ELR (cell line): Measurements from ENCODE around the gene MICAL1.

Experiments
- DNase-seq: peaks from one replicate; pipeline ENCODE4 v3.0.0-alpha.2; 2015; ENCODE audit warnings: low read depth

Gene MICAL1

GRCh38 chr6:109455437-109456110, at the start of gene MICAL1:
MICAL1 (minus strand) TSS chr6:109455772; CDS start chr6:109454196, 1,576 bp downstream.
- DNase-seq, result peak; percentile 76

DNA sequence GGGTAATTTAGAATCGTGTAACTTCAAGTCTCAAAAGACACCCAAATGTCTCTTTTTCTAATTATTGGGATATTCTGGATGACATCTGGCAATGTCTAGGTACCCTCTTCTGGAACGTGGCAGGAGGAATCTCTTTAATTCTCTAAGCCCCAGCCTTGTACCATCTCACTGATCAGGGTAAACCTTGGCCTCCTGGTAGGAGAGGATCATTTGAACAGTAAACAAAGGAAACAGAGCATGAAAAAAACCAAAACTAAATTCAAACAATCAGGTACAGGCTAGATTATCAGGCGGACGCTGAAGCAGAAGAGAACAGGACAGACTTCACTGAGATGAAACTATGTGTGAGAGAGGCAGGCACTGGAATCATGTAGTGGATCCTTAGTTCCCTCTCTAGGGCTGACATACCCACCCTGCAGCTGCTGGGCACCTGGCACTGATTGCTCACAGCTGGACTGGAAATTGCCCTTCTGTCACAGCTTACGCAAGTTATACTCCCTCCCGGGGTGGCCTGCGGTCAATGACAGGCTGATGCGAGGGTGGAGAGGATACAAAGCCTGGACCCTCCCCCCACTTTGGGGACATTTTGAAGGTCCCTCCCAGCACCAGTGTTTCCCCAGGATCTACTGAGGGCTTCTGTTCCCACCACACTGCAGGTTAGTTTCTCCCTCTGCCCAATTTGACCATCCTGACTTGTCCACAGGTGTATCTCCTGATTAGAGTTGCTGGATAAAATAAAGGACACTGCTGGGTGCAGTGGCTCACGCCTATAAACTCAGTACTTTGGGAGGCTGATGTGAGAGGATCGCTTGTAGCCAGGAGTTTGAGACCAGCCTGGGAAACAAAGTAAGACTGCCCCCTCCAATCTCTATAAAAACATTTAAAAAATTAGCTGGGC, 48.0 kb upstream of the MICAL1 start:
- DNase-seq, result no peak

DNA sequence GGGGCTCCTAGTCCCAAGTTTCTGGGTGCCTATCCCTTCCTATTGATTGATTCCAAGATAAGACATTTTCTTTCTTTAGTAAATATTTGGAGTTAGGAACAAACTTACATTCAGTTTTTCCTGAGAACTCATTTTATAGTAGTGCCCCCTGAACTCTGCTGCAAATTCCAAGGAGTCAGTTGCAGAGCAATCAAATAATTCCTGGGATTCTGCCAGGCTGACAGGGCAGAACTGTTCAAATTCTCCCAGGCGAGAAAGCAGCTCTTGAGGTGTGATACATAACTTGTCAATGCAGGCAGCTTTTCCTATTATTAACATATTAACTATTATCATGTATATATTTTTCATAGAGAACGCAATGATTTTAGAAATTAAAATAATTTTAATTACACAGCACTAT, 43.4 kb upstream of the MICAL1 start:
- no peak for DNase-seq

GRCh38 chr6:109498052-109498451, 42.5 kb upstream of the MICAL1 start:
- DNase-seq, result no peak

- no peak for DNase-seq
Measured at GRCh38 chr6:109496036-109496772, 40.6 kb upstream of the MICAL1 start.

DNA sequence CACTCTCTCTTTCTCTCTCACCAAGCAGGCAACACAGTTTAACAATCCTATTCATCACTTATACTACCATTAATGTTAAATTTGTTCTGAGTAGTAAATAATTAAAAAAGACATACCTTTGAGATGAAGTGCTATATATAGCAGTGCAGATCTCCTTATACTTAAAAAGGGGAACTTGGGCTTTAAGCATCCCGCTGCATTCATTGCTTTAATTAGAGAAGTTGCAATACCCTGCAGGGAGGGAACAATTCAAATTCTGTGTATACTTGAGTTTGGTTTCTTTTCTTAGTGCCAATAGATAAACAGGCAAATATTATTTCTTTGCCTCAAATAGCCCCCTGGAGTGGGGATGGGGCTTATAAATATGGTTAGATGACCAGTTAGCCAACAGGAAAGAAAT, 38.3 kb upstream of the MICAL1 start:
- no peak for DNase-seq

DNA sequence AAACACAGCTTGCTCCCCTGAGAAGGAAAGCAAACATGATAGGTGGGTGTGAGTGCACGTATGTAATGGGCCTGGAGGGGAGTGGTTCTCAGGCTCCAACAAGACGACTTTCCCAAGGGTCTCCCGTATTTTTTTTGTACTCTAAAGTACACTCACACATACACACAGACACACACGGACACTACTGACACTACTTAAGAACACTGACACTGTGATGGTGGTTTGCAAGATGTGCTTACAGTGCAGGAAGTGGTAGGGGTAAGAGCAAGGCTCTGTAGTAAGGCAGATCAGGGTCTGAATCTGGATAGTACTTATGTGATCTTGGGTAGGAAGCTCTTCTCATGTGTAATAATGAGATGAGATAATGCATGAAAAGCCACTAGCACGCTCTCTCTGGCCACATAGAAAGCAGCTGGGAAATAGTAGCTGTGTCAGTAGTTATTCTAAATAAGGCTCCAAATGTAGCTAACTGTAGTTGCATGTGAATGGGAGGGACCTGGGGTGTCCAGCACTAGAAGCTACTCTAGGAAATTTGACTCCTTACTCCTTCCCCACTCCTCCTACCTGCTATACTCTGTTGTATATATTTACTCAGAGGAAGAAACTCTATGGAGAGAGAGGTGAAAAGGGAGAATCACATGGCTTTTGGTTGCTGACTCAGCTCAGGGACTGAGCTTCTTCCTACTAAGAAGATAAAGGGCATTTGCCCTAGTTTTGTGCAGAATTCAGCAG, 35.8 kb upstream of the MICAL1 start:
- no peak for DNase-seq

DNA sequence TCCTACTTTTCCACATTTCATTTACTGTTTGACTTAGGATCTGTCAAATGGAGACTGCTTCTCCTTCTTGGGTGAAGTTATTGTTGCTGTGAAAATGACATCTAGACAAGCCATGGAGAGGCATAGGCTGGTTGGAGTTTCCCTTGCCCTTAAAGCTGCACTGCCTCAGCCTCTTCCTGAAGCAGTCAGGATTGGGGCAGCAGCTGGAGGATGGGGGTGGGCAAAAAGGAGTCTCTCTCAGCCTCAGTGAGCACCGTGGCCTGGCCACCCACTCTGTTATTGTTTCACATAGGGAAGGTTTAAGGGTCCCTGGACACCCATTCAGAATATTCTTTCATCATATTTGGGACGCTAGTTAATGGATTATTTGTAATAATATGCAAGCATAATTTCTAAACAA, 35.1 kb upstream of the MICAL1 start:
- no peak for DNase-seq

GRCh38 chr6:109488001-109488400, 32.4 kb upstream of the MICAL1 start:
- no peak for DNase-seq

GRCh38 chr6:109486068-109486467, 30.5 kb upstream of the MICAL1 start:
- no peak for DNase-seq

DNA sequence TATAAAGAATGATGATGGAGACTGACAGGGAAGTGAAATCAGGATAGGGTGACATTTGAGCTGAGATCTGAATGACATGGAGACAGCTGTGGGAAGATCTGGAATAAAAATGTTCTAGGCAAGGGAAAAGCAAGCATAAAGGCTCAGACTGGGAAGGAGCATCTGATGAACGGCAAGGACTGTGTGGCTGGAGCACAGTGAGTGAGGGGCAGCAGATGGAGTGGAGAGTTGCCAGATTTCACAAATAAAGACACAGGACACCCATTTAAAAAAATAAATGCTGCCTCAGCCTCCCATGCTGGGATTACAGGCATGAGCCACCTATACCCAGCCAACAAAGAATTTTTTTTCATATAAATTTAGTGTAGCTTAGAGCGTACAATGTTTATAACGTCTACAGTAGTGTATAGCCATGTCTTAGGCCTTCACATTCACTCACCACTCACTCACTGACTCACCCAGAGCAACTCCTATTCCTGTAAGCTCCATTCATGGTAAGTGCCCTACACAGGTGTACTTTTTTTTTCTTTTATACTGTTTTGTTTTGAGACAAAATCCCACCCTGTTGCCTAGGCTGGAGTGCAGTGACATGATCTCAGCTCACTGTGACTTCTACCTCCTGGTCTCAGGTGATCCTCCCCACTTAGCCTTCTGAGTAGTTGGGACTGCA, 29.8 kb upstream of the MICAL1 start:
- DNase-seq, result no peak

DNA sequence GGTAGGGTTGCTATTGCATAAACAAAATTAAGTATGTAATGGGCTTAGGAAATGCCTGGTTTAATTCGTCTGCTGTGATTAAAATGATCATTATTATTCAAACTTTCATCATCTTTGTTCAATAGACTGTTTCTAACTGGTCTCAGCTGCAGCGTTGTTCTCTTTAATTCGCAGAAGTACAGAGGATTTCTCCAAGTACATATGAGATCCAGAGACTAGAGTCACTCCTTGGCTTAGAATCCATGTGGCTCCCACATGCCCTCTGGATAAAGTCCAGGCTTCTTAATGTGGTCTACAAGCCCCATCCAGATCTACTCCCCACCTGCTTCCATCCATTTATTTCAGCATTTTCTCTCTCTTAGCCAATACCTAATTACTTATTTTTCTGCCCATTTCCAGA, 28.6 kb upstream of the MICAL1 start:
- no peak for DNase-seq

GRCh38 chr6:109483735-109484057, 28.1 kb upstream of the MICAL1 start:
- DNase-seq, result no peak

DNA sequence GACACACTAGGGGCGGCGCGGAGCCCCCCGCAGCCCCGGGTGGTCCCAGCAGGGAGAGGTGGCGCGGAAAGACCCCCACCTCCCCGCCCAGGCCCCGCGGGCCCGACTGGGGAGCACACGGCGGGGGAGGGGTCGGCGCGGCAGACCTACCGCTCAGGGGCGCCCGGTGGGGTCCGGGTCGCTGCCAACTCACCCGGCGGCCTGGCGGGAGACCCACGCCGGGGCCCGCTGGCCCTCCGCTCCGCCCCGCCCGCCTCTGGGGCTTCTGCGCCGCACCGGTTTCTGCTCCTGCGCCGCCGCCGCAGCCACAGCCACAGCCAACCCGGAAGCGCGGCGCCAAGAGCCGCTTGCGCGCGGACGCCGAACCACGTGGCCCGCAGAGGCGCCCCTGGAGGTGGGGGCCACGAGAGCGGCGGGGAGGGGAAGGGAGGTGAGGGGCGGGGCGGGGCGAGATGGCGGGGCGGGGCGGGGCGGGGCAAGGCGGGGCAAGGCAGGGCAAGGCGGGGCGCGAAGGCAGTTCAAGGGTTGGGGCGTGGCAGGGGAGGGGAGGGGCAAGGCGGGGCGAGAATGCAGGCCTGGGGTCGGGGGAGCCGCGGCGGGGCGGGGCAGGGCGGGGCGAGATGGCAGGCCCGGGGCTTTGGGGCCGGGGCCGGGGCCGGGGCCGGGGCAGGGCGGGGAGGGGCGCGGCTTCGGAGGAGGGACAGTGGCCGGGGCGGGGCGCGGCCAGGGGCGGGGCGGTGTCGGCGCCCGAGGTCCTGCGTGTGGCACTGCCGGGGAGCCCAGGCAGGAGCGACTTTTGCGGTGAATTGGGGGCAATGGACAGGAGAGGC, 27.5 kb upstream of the MICAL1 start, which contains the start of gene ZBTB24:
ZBTB24 (minus strand) TSS at position 315 of the 830 bp plus-strand sequence. CDS start 1,193 bp downstream, outside the sequence.
- peak; percentile 92 for DNase-seq

DNA sequence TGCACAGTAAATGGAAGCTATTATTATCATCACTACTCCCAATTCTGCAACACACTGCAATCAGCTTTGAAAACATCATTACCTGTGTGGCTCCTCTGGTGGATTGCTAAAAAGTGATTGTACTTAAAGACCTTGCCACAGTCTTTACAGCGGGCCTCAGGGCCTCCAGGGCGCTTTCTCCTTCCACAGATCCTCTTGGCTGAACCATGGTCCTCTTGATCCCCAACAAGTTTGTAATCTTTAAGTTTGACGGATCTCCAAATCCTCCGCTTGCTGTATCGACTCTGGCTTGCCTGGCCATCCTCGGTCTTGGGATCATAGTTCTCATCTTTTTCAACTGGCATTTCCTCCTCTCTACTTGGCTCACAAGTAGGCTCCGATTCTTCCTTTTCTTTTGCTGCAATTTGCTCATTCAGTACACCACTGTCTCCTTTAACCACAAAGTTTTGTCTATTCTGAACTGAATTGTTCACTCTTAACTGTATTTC, 25.5 kb upstream of the MICAL1 start:
- DNase-seq, result no peak

GRCh38 chr6:109478841-109479624, 23.5 kb upstream of the MICAL1 start:
- no peak for DNase-seq

DNA sequence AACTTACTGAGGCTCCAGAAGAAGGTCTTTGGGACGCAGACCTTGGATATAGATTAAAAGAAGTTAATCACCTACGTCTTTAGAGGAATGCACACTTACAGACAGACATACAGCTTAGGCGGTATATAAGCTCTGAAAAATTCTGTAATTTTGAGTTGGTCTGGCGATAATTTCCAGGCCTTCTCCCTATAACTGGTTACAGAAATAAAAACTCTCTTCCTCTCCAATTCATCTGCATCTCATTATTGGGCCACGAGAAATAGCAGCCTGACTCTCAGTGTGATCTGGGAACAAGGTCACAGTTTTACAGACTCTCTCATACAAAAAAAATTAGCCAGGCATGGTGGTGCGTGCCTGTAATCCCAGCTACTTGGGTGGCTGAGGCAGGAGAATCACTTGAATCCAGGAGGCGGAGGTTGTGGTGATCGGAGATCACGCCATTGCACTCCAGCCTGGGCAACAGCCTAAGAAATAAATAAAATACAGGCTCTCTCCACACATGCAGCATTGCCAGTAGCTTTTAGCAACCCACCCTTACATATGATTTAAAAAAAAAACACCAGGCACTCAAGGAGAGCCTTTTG, 22.7 kb upstream of the MICAL1 start:
- DNase-seq, result no peak

DNA sequence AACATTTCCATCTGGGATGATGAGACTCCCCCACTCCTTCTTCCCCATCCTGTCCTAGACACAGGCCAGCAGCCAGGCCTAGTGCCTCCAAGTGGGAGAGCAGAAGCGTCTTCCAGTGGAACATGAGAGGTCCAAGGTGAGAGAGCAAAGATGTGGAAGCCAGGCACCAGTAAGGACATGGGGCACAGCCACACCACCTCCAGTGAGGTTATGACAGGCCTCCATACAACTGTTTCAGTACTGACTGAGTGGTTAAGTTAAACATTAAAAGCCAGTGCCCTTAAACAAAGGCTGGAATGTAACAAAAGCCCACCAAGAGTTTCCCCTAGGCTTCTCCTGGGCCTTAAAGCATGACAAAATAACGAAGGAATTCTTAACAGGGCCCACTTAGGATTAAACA, 22.2 kb upstream of the MICAL1 start:
- no peak for DNase-seq

GRCh38 chr6:109477184-109477583, 21.6 kb upstream of the MICAL1 start:
- no peak for DNase-seq
